GM18951 (cell line): ENCODE results near the gene FLOT2.

Experiments
- POLR2A ChIP-seq: IDR thresholded peaks from 4 replicates; pipeline ENCODE4 v1.6.1; 2011; ENCODE audit warnings: mild to moderate bottlenecking; ENCODE audit not compliant: insufficient read length, insufficient read depth; ENCODE audit errors: extremely low read depth
- in situ Hi-C: fragments of 300-500 bp; cut with MboI; formaldehyde crosslinking; loops from one replicate; pipeline ENCODE4 v1.12.0; 2022; ENCODE audit warnings: low sequenced_read_pairs, mixed read lengths, inconsistent platforms; ENCODE audit not compliant: unreplicated experiment

The FLOT2 gene

DNA sequence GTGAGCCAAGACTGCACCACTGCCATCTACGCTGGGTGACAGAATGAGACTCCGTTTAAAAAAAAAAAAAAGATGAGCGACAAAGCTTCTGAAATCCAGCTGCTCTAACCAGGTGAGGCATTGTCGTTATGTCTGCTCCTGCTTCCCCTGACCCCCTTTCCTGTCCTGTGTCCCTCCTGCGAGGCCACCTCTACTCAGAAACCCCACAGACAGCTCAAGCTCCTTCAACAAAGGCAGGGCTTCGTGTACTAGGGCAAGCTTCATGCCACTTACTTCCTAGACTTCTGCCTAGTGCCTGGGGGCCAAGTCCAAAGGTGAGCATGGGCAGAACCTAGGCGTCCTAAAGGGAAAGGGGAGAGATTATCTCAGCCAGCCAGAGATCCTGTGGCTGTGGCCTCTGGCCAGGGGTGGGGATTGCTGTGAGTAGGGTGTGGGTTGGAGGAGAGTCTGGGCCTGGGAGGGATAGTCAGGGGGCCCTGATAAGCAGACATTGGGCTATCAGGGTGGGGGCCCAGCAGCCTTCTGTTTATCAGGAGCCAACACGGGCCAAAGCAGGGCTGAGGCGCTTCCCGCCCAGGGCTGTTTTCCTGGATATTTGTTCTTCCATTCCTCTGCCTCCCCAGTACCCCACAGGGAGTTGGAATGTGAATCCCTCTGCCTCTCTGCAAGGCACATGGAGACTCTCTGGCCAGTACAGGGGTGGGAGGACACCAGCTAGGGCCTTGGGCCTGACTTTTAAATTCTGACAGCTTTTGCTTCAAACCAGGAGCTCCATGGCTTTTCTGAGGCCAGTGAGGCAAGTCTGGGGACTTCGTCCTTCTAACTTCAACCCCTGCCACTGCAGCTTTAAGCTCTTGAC is 32.3 kb downstream of the FLOT2 start:
- TF ChIP-seq POLR2A = no peak
- in situ Hi-C loops = no loop called here

DNA sequence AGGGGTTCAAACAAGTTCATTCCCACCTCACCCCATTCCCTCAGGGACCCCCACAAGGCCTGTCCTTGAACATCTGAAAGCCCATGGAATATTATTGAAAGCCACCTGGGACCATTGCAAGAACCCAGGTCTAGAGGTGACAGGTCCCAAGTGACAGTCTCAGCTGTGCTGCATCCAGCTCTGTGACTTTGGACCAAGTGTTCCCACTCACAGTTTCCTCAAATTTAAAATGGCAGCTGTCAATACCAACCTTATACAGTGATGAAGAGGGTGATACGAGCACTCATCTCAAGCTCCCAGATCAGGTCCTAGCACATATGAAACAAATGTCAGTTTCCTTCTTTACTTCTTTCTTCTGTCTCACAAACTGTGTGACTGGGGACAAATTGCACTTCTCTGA is 33.6 kb downstream of the FLOT2 start:
- no peak for TF ChIP-seq POLR2A
- in situ Hi-C loops = no loop called here

DNA sequence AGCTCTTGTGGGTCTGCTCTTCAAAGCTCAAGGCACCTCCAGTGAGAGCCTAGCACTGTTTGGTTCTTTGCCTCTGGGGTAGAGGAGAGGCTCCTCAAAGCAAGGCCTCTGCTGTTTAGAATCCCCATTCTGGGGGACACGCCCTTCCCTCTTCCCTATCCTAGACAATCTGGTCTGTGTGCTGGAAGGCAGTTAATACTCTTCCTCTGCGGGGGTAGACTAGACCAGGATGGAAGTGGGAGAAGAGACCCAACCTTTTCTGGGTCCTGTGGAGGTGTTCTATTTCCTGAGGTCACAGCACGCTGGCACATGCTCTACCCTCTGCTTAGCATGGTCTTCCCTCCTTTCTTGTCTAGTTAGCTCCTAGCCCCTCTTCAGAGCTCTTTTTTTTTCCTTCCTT is 35.0 kb downstream of the FLOT2 start:
- in situ Hi-C loops = no loop called here
- no peak for TF ChIP-seq POLR2A

DNA sequence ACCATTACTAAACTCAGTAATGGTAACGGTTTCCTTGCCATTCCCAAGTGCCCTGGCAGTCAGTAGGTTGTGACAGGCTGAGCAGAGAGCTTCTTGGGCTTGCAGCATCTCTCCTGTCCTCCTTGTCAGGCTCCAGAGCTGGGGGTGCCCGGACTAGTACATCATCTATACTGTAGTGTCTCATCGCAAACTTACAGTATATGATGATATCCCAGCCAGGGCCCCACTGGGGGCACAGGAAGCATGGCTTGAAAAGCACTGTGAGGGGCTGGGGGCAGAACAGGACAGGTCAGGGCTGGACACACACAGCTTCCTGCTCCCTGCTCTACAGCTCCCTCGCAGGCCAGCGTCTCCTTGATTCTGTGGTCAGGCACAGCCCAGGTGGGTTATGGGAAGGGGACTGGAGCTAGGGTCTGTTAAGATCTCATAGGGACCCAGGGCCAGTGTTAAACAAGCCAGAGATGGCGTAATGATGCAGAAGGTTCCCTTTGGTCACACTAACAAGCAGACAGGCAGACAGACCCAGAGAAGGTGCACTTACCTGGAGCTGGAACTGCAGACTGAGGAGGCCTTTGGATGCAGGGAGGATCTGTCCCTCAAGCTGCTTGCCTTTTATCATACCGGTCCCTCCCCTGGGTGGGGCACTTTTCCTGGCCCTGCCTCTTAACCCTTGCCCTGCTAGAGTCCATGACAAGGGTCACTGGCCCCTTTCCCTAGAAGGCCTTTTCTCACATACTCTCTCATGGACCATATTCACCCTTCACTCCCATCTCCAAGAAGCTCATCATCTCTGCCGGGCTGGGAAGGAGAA is 35.9 kb downstream of the FLOT2 start:
- TF ChIP-seq POLR2A = no peak
- in situ Hi-C loops = no loop called here

DNA sequence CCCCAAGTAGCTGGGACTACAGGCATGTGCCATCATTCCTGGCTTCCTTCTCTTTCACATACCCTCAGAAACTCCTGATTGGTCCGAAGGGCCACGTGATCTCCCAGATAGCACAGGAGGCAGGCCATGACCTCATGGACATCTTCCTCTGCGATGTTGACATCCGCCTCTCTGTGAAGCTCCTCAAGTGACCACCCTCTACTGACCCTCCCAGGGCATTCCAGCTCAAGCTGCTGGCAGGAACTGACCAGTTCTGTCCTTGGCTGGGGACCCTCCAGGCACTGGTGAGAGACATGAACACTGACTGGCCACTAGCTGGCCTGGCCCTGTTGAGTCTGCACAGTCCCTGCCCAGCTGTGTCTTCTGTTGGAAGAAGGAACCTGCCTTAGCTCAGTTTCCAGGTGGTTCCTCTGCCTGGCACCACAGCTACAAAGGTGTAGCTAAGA is 37.1 kb downstream of the FLOT2 start:
- TF ChIP-seq POLR2A = no peak
- in situ Hi-C loops = no loop called here

DNA sequence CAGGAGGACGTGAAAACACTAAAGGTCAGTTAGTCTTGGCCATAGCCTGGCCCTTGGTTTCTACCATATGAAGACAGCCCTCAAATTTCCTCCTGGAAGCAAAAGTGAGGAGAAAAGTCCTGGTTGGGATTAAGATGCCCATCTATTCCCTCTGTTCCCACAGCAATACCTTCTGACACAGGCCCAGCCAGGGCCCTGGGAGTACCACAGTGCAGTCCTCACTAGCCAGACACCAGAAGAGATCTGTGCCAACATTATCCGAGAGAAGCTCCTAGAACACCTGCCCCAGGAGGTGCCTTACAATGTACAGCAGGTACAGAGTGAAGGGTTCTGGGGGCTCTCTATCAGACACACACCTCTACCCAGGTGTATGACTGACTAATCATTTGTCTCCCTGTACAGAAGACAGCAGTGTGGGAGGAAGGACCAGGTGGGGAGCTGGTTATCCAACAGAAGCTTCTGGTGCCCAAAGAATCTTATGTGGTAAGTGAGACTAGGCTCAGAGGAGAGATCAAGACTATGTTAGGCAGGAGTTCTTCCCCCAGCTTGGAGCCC is 38.7 kb downstream of the FLOT2 start:
- in situ Hi-C loops = no loop called here
- TF ChIP-seq POLR2A = no peak

DNA sequence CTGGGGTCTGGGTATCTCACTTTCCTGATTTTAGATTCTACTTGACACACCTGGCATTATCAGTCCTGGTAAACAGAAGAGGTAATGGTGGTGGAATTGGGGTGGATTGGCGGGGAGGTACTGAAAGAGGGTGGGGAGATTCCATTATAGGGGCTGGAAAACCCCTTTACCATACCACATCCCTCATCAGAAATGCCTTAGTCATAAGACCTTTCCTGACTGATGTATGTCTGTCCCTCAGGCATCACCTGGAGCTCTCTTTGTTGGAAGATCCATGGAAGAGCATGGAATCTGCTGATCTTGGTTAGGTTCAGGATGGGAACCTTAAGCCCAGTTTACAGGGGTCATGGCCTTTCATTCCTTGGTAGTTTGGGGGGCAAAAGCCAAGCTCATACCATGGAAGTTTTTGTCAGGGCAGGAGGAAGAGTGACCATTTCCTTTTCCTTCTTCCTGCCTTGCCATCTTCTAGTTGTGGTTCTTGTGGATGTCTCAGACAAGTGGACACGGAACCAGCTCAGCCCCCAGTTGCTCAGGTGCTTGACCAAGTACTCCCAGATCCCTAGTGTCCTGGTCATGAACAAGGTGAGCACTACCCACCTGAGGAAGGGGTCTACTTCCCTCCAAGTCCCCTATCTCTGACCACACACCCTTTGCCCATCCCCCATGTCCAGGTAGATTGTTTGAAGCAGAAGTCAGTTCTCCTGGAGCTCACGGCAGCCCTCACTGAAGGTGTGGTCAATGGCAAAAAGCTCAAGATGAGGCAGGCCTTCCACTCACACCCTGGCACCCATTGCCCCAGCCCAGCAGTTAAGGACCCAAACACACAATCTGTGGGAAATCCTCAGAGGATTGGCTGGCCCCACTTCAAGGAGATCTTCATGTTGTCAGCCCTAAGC is 39.4 kb downstream of the FLOT2 start:
- no peak for TF ChIP-seq POLR2A
- in situ Hi-C loops = no loop called here

DNA sequence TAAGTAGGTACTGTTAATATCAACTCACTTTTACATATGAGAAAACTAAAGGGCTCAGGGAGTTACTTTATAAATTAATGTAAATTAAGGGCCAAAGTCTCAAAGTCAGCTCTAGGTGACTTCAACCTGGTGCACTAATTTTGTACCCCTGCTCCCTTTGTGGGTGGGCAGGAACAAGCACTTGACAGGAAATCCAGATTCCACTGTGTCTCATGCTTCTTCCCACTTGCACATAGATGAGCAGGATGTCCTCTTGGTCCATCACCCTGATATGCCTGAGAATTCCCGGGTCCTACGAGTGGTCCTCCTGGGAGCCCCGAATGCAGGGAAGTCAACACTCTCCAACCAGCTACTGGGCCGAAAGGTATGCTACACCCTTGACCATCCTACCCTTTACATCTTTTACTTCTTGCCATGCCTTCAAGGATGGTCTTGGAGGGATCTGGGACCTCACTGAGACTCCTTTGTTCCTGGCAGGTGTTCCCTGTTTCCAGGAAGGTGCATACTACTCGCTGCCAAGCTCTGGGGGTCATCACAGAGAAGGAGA is 41.4 kb downstream of the FLOT2 start:
- in situ Hi-C loops = no loop called here
- TF ChIP-seq POLR2A = no peak

DNA sequence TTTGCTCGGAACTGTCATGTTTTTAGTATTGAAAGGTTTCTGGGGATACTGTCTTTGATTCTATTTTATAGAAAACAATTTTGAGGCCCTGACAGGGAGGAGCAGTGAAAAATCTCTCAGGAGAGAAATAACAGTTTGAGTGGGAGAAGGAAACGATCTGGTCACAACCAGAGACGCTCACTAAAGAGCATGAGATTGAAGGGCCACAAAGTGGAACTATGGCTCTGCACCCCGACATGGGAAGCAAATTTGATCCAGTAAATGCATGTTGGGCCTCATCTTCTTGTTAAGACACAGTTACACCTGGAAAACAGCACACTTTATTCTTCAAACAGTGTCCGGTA is 42.2 kb downstream of the FLOT2 start:
- TF ChIP-seq POLR2A = no peak
- in situ Hi-C loops = no loop called here

DNA sequence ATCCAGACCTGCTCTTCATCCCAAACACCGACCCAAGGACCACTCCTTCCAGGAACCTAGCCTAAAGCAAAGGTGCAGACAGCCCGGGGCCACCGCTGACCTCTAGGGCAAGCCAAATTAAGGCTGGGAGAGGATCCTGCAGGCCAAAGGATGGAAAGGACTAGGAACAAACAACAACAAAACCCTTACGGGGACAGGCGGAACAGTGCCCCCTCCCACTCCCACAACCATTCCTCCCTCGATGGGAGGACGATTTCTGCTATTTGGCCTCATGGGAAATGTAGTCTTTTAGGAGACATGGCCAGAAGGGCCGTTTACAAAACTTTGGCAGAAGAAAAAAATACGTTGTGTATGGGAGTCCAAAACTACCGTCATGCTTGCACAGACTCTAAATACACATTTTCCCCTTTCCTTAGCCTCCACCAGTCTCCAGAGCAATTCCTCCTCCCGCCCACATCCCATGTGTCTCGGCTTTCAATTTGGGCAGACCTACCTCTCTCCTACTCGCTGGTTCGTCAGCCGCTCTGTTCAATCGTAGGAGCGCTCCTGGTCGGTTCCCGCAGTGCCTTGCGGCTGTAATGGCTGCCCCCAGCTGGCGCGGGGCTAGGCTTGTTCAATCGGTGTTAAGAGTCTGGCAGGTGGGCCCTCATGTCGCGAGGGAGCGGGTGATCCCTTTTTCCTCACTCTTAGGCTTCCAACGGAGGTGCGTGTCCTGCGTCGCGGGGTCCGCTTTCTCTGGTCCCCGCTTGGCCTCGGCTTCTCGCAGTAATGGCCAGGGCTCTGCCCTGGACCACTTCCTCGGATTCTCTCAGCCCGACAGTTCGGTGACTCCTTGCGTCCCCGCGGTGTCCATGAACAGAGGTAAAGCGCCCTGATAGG is 42.8 kb downstream of the FLOT2 start, which contains the start of gene ERAL1:
ERAL1 (plus strand) TSS at position 560 of the 879 bp plus-strand sequence; CDS start at position 579, 19 bp downstream.
- in situ Hi-C loops = no loop called here
- TF ChIP-seq POLR2A = peak; percentile 80

DNA sequence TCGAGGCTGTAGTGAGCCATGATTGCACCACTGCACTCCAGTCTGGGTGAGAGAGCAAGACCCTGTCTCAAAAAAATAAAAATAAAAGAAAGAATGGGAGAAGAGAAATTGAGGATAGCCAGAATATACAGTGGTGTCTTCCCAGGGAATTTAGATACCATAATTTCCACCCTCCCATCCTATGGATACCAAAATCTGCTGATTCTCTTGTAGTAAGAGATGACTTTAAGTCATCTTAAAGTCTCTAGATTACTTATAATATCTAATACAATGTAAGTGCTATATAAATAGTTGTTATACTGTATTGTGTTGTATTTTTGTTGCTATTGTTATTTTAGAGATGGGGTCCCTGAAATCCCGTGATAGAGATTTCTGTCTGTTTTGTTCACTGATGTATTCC is 44.2 kb downstream of the FLOT2 start:
- no peak for TF ChIP-seq POLR2A
- in situ Hi-C loops = no loop called here
